CD8-positive, alpha-beta memory T cell (primary cell): ENCODE measurements around the gene SMAD7. TPM values are rescaled to one million over a fixed set of nuclear protein-coding genes. Genes with fewer than 3 reads are reported as not detected.
A peak's percentile ranks its signal among the peaks of the same experiment; 100 is the strongest.

Source experiments
- CTCF ChIA-PET: fragments of 350-600 bp; sonication (Branson Sonifier 250); formaldehyde crosslinking; loops from one replicate; lab custom pipeline; 2021; ENCODE audit warnings: antibody characterized with exemption; lab: Charles Lee
- POLR2A ChIA-PET: fragments of 350-600 bp; sonication (Branson Sonifier 250); formaldehyde crosslinking; loops from one replicate; lab custom pipeline; 2021; ENCODE audit warnings: antibody characterized with exemption; lab: Charles Lee
- DNase-seq, 5 donors: peaks; one replicate each; pipeline versions ENCODE4 v3.0.0 to v3.0.0-alpha.2; 2020 to 2022; ENCODE audit warnings: mixed read lengths in 1 of 5
- H3K27ac ChIP-seq: one replicate; pipeline ENCODE4 v1.7.0; 2013; ENCODE audit warnings: low read depth, mild to moderate bottlenecking, low read length, moderate library complexity
- H3K27me3 ChIP-seq: 2 replicates; pipeline ENCODE4 v1.7.0; 2013; ENCODE audit warnings: low read length, mild to moderate bottlenecking; ENCODE audit not compliant: insufficient read depth, poor library complexity, severe bottlenecking
- H3K36me3 ChIP-seq: 2 replicates; pipeline ENCODE4 v1.7.0; 2013; ENCODE audit warnings: mild to moderate bottlenecking, low read length, moderate library complexity; ENCODE audit not compliant: insufficient read depth
- H3K4me1 ChIP-seq: 2 replicates; pipeline ENCODE4 v1.7.0; 2013; ENCODE audit warnings: mild to moderate bottlenecking, low read length, moderate library complexity; ENCODE audit not compliant: insufficient read depth
- H3K4me3 ChIP-seq: 2 replicates; pipeline ENCODE4 v1.7.0; 2013; ENCODE audit warnings: mild to moderate bottlenecking, low read length
- H3K9me3 ChIP-seq: 2 replicates; pipeline ENCODE4 v1.7.0; 2013; ENCODE audit warnings: mild to moderate bottlenecking, low read length
- H3K27ac Mint-ChIP-seq, 8 donors: one replicate each; pipeline ENCODE4 v1.8.0; 2020 to 2021; ENCODE audit warnings: mixed read lengths in 8 of 8, mild to moderate bottlenecking in 6 of 8, inconsistent platforms in 3 of 8, moderate library complexity in 3 of 8
- H3K27me3 Mint-ChIP-seq, 2 donors: one replicate each; pipeline ENCODE4 v1.8.0; 2020 to 2021; ENCODE audit warnings: mixed read lengths in 2 of 2, mild to moderate bottlenecking in 1 of 2, moderate library complexity in 1 of 2
- H3K36me3 Mint-ChIP-seq, 3 donors: one replicate each; pipeline ENCODE4 v1.8.0; 2020 to 2021; ENCODE audit warnings: mixed read lengths in 3 of 3, inconsistent platforms in 1 of 3, mild to moderate bottlenecking in 1 of 3
- H3K4me1 Mint-ChIP-seq, 3 donors: one replicate each; pipeline ENCODE4 v1.8.0; 2020 to 2021; ENCODE audit warnings: mixed read lengths in 3 of 3, inconsistent platforms in 1 of 3, mild to moderate bottlenecking in 1 of 3
- H3K4me3 Mint-ChIP-seq, 7 donors: one replicate each; pipeline ENCODE4 v1.8.0; 2020 to 2021; ENCODE audit warnings: mixed read lengths in 7 of 7, mild to moderate bottlenecking in 6 of 7, moderate library complexity in 4 of 7, inconsistent platforms in 2 of 7
- H3K9me3 Mint-ChIP-seq, 5 donors: one replicate each; pipeline ENCODE4 v1.8.0; 2020 to 2022; ENCODE audit warnings: mixed read lengths in 5 of 5, mild to moderate bottlenecking in 3 of 5, moderate library complexity in 2 of 5, inconsistent platforms in 1 of 5
- polyA plus RNA-seq: library from polyadenylated mRNA; unstranded; fragments of 300-500 nt; fragmentation: Illumina TruSeq; gene quantifications from one replicate; pipeline ENCODE4 v1.2.3, GENCODE V29; 2021
- total RNA-seq, 2 experiments: library from RNA; stranded (reverse); gene quantifications; one replicate each; pipeline ENCODE4 v1.2.3, GENCODE V29; 2021

SMAD7 gene
- total and polyA plus RNA-seq, 3 experiments from 2014 or later, result 7.0 to 23.3 (median 23.3) TPM

- DNase-seq, result no peak
- POLR2A ChIA-PET, result no interaction called here
- no peaks in the 10 kb centered on the region for H3K36me3 ChIP-seq
- CTCF ChIA-PET, result no interaction called here
- Mint-ChIP-seq H3K4me3 (no peak overlapping the region), H3K36me3 (no peaks in the 10 kb centered on the region), H3K9me3 (no peaks in the 10 kb centered on the region), H3K4me1 (peaks cover 0 to 4% (median 0%) of the 10 kb centered on the region in 3 donors), H3K27me3 (peaks cover 0 to 9% of the 10 kb centered on the region in 2 donors), H3K27ac (peak overlapping the region in 2 of 8 donors; percentile 29 to 66)
- no peaks in the 10 kb centered on the region for H3K4me1 ChIP-seq
- no peaks in the 10 kb centered on the region for H3K27me3 ChIP-seq
- no peak overlapping the region for H3K27ac ChIP-seq
- H3K9me3 ChIP-seq, result no peaks in the 10 kb centered on the region
- H3K4me3 ChIP-seq, result no peak overlapping the region
These were observed 39.9 kb upstream of the SMAD7 start for GRCh38 chr18:48990481-48991318.

- ChIA-PET CTCF (interaction anchor here (1.2 kb wide), 1 partner anchor 88 kb away, joined by 3 read pairs; no protein-coding TSS in a partner anchor), POLR2A (no interaction called here)
- Histone ChIP-seq H3K9me3 (no peaks in the 10 kb centered on the region), H3K27me3 (no peaks in the 10 kb centered on the region), H3K27ac (no peak overlapping the region), H3K4me3 (no peak overlapping the region), H3K4me1 (no peaks in the 10 kb centered on the region), H3K36me3 (no peaks in the 10 kb centered on the region)
- Mint-ChIP-seq H3K27me3 (peaks cover 0 to 9% of the 10 kb centered on the region in 2 donors), H3K36me3 (no peaks in the 10 kb centered on the region), H3K27ac (no peak overlapping the region), H3K4me3 (no peak overlapping the region), H3K9me3 (no peaks in the 10 kb centered on the region), H3K4me1 (peaks cover 0 to 4% (median 0%) of the 10 kb centered on the region in 3 donors)
- DNase-seq, result no peak
These were observed 38.8 kb upstream of the SMAD7 start for GRCh38 chr18:48989304-48990303.

DNA sequence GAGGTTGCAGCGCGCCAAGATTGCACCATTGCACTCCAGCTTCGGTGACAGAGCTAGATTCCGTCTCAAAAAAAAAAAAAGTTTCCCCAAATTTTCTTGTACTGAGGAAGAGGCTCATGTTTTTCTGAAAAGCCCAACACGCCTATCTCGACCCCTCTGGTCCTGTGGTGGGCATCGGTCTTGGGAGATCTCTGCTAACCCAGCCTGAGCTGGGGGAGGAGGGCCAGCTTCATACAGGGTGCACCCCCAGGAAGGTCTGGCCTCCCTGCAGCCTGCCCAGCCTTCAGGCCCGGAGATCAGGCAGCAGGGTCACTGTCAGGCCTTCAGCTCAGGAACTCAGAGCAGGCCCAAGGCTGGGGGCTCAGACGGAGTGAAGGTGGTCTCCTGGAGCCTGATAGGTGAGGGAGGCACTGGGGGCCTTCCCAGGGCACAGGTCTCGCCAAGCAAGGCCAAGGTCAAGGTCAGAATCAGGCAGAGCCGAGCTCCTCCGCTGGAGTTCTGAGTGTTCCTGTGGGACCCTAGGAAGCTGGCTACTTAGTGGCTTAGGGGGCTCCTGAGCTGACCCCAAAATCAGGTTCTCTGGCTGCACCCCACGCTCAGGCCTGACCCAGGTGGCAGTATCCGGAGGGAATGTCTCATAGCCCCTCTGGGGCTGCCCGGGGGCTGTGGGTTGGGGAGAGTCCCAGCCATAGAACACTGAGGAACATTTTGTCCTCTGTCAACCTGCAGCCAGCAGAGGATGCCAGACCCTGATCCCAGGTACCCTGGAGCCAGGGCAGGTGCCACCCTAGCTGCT is 37.9 kb upstream of the SMAD7 start:
- H3K27me3 Mint-ChIP-seq, result peaks cover 0 to 9% of the 10 kb centered on the region in 2 donors
- ChIA-PET POLR2A (no interaction called here), CTCF (interaction anchor here (1.2 kb wide), 1 partner anchor 88 kb away, joined by 3 read pairs; no protein-coding TSS in a partner anchor)
- DNase-seq, result no peak
- H3K4me1 ChIP-seq, result no peaks in the 10 kb centered on the region
- no peak overlapping the region for H3K4me3 ChIP-seq
- H3K27ac ChIP-seq, result no peak overlapping the region
- H3K4me1 Mint-ChIP-seq, result peaks cover 0 to 4% (median 0%) of the 10 kb centered on the region in 3 donors
- no peaks in the 10 kb centered on the region for H3K27me3 ChIP-seq
- no peaks in the 10 kb centered on the region for H3K9me3 Mint-ChIP-seq
- no peaks in the 10 kb centered on the region for H3K36me3 ChIP-seq
- no peaks in the 10 kb centered on the region for H3K36me3 Mint-ChIP-seq
- H3K4me3 Mint-ChIP-seq, result no peak overlapping the region
- H3K27ac Mint-ChIP-seq, result peak overlapping the region in 1 of 8 donors; percentile 38
- H3K9me3 ChIP-seq, result no peaks in the 10 kb centered on the region

- H3K4me3 Mint-ChIP-seq, result no peak overlapping the region
These were observed 37.1 kb upstream of the SMAD7 start for GRCh38 chr18:48987821-48988220.

DNA sequence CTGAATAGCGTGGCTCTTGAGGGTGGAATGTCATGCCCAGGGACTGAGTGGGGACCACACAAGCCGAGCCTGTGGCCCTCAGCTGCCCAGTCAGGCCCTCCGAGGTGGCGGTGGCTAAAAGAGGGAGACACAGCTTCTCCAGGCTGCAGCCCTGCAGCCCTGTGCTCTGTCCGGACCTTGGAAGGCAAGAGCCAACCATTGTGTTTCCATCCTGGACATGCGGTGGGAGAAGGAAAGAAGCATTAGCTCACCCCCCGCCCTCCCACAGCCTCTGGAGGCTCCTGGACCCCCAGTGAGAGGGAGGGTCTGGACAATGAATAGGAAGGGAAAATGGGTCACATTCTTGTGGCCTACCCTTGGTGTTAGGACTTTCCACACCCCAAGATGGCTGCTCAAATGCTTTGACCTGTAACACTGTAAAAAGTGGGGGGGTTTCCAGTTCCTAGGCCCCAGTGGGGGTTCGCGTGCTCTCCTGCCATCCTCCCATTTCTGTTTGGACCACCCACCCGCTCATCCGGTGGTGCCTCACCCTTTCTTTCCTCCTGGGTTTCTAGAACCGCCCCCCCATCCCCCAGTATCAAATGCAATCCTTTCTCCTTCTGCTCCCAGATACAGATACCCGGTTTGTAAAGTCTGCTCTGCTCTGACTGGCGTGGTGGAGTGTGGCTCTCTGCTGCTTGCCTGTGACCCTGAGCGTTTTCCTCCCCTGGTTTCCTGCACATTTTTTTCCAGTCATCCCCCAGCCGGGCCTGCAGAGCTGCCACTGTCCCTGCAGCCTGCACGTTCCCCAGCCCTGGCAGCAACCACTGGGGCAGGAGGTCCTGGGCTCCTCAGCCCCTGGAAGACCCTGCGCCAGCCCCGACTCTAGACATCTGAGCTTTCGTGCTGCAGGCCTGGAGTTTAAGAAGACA is 36.3 kb upstream of the SMAD7 start:
- POLR2A ChIA-PET, result interaction anchor here (0.5 to 0.6 kb wide), 2 partner anchors 13 to 26 kb away, joined by 3 to 4 read pairs; no protein-coding TSS in a partner anchor
- no peak overlapping the region for H3K4me3 ChIP-seq
- Mint-ChIP-seq H3K9me3 (no peaks in the 10 kb centered on the region), H3K27me3 (peaks cover 3 to 15% of the 10 kb centered on the region in 2 donors), H3K36me3 (no peaks in the 10 kb centered on the region), H3K27ac (no peak overlapping the region), H3K4me1 (peaks cover 0 to 4% (median 4%) of the 10 kb centered on the region in 3 donors), H3K4me3 (no peak overlapping the region)
- CTCF ChIA-PET, result interaction anchor here (1.1 kb wide), 1 partner anchor 209 kb away, joined by 4 read pairs; no protein-coding TSS in a partner anchor
- no peaks in the 10 kb centered on the region for H3K27me3 ChIP-seq
- no peak overlapping the region for H3K27ac ChIP-seq
- no peaks in the 10 kb centered on the region for H3K36me3 ChIP-seq
- DNase-seq, result no peak
- no peaks in the 10 kb centered on the region for H3K9me3 ChIP-seq
- no peaks in the 10 kb centered on the region for H3K4me1 ChIP-seq

More at GRCh38 chr18:48987821-48988220, 37.1 kb upstream of the SMAD7 start:
- ChIA-PET CTCF (no interaction called here), POLR2A (interaction anchor here (0.6 kb wide), 1 partner anchor 26 kb away, joined by 3 read pairs; no protein-coding TSS in a partner anchor)
- H3K36me3 Mint-ChIP-seq, result no peaks in the 10 kb centered on the region
- H3K4me1 Mint-ChIP-seq, result peaks cover 0 to 4% (median 2%) of the 10 kb centered on the region in 3 donors
- H3K9me3 Mint-ChIP-seq, result no peaks in the 10 kb centered on the region
- Histone ChIP-seq H3K4me3 (no peak overlapping the region), H3K9me3 (no peaks in the 10 kb centered on the region), H3K27ac (no peak overlapping the region), H3K36me3 (no peaks in the 10 kb centered on the region), H3K4me1 (no peaks in the 10 kb centered on the region), H3K27me3 (no peaks in the 10 kb centered on the region)
- H3K27me3 Mint-ChIP-seq, result peaks cover 0 to 13% of the 10 kb centered on the region in 2 donors
- H3K27ac Mint-ChIP-seq, result no peak overlapping the region
- no peak for DNase-seq

GRCh38 chr18:48985161-48985560 is 34.4 kb upstream of the SMAD7 start:
- no peak overlapping the region for H3K27ac Mint-ChIP-seq
- CTCF ChIA-PET, result no interaction called here

More at GRCh38 chr18:48985161-48985560, 34.4 kb upstream of the SMAD7 start:
- Histone ChIP-seq H3K27ac (no peak overlapping the region), H3K27me3 (no peaks in the 10 kb centered on the region), H3K36me3 (no peaks in the 10 kb centered on the region), H3K4me3 (no peak overlapping the region), H3K9me3 (no peaks in the 10 kb centered on the region), H3K4me1 (no peaks in the 10 kb centered on the region)
- no peaks in the 10 kb centered on the region for H3K36me3 Mint-ChIP-seq
- no peak for DNase-seq
- no peak overlapping the region for H3K4me3 Mint-ChIP-seq
- H3K9me3 Mint-ChIP-seq, result no peaks in the 10 kb centered on the region
- H3K4me1 Mint-ChIP-seq, result peaks cover 0 to 4% (median 0%) of the 10 kb centered on the region in 3 donors
- POLR2A ChIA-PET, result no interaction called here
- H3K27me3 Mint-ChIP-seq, result peaks cover 10 to 18% of the 10 kb centered on the region in 2 donors
